SH-SY5Y (cell line): ENCODE data around the gene MET.

Source experiments
- GATA2 ChIP-seq: IDR thresholded peaks from 2 replicates; pipeline ENCODE4 v1.6.1; 2011; ENCODE audit warnings: mild to moderate bottlenecking, low read depth, low read length
- GATA3 ChIP-seq: IDR thresholded peaks from 2 replicates; pipeline ENCODE4 v1.6.1; 2011; ENCODE audit warnings: low read depth, mild to moderate bottlenecking, low read length, moderate library complexity

- TF ChIP-seq GATA3 (no peak), GATA2 (no peak)
These were observed 107.2 kb downstream of the MET start for GRCh38 chr7:116779216-116779615.
